ENCODE measurements around the gene DROSHA. TPM values are rescaled to one million over a fixed set of nuclear protein-coding genes. Genes with fewer than 3 reads are reported as not detected.

The DROSHA gene
- total RNA-seq, 3 donors from 2014 or later (not counting 1 experiment from before 2014, with no cell fraction given): 44.9 to 55.9 (median 50.5) TPM

DNA sequence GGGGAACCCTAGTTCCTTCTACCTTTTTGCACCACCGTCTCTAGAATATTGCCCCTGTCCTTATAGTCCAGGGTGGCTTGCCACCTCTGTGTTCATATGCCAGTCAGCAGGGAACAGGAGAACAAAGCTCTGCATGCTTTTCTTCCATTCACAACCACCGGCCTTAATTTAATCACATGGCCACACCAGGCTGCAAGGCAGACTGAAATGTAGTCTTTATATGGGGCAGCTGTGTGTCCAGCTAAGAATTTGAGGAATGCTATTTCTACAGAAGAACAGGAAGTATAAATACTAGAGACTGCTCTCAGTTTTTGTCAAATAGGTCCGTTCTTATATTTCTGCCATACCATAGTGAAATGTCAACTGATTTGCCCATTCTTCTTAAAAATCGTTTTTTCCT lies 6.0 kb upstream of the DROSHA start:
- Histone ChIP-seq H3K4me1 (ENCODE audit: control insufficient read depth, insufficient read depth, low read length) (peaks cover 10% of the 10 kb centered on the region), H3K4me3 (ENCODE audit: low read length) (no peak overlapping the region), H3K27me3 (ENCODE audit: control insufficient read depth, insufficient read depth, low read length) (no peaks in the 10 kb centered on the region), H3K27ac (ENCODE audit: low read length) (no peak overlapping the region), H3K36me3 (ENCODE audit: control insufficient read depth, insufficient read depth, low read length) (peaks cover 61% of the 10 kb centered on the region), H3K9me3 (ENCODE audit: control insufficient read depth, insufficient read depth, low read length) (no peaks in the 10 kb centered on the region)
- 88% methylated on average over 2 of the region's 4 CpGs for WGBS (ENCODE audit: insufficient coverage)
- Mint-ChIP-seq H3K36me3 (peaks cover 14% of the 10 kb centered on the region), H3K27me3 (ENCODE audit: low read depth in 2 of 2) (no peaks in the 10 kb centered on the region), H3K4me1 (peaks cover 18 to 28% of the 10 kb centered on the region in 2 donors), H3K4me3 (no peak overlapping the region), H3K27ac (peak overlapping the region in 1 of 2 donors; percentile 11), H3K9me3 (no peaks in the 10 kb centered on the region)
- TF ChIP-seq, protein P1, sequence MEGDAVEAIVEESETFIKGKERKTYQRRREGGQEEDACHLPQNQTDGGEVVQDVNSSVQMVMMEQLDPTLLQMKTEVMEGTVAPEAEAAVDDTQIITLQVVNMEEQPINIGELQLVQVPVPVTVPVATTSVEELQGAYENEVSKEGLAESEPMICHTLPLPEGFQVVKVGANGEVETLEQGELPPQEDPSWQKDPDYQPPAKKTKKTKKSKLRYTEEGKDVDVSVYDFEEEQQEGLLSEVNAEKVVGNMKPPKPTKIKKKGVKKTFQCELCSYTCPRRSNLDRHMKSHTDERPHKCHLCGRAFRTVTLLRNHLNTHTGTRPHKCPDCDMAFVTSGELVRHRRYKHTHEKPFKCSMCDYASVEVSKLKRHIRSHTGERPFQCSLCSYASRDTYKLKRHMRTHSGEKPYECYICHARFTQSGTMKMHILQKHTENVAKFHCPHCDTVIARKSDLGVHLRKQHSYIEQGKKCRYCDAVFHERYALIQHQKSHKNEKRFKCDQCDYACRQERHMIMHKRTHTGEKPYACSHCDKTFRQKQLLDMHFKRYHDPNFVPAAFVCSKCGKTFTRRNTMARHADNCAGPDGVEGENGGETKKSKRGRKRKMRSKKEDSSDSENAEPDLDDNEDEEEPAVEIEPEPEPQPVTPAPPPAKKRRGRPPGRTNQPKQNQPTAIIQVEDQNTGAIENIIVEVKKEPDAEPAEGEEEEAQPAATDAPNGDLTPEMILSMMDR (IDR thresholded peaks at IDR 0.05): no peak
- ATAC-seq (no peak), DNase-seq (no peak)
- intact Hi-C loops (cut with micrococcal nuclease): no loop called here

DNA sequence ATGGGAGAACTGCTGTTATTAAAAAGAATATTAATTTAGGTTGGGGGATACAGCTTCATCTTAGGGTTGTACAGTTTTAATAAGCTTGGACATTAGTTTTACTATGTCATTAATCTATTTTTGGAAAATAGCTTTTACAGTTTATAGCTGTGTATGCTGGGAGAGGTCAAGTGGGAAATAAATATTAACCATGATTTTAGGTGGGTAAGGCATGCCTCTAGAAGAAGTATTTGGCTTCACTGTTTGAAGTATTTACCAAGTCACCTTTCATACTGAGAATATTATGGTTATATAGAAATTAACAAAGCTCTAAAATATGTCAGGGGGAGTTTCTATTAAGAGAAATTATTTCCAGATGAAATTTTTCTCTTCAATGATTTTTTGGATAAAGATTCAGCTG lies 5.5 kb upstream of the DROSHA start:
- Histone ChIP-seq H3K27me3 (ENCODE audit: control insufficient read depth, insufficient read depth, low read length) (no peaks in the 10 kb centered on the region), H3K4me1 (ENCODE audit: control insufficient read depth, insufficient read depth, low read length) (peaks cover 15% of the 10 kb centered on the region), H3K4me3 (ENCODE audit: low read length) (no peak overlapping the region), H3K27ac (ENCODE audit: low read length) (no peak overlapping the region), H3K9me3 (ENCODE audit: control insufficient read depth, insufficient read depth, low read length) (no peaks in the 10 kb centered on the region), H3K36me3 (ENCODE audit: control insufficient read depth, insufficient read depth, low read length) (peaks cover 57% of the 10 kb centered on the region)
- no peak overlapping the region for H3K4me3 Mint-ChIP-seq
- TF ChIP-seq, protein P1 (IDR thresholded peaks at IDR 0.05): no peak
- no peaks in the 10 kb centered on the region for H3K9me3 Mint-ChIP-seq
- H3K36me3 Mint-ChIP-seq: peaks cover 14% of the 10 kb centered on the region
- peak overlapping the region in 1 of 2 donors; percentile 11 for H3K27ac Mint-ChIP-seq
- ATAC-seq (no peak), DNase-seq (no peak)
- peaks cover 21 to 33% of the 10 kb centered on the region in 2 donors for H3K4me1 Mint-ChIP-seq
- no peaks in the 10 kb centered on the region for H3K27me3 Mint-ChIP-seq (ENCODE audit: low read depth in 2 of 2)
- intact Hi-C loops (cut with micrococcal nuclease): no loop called here

DNA sequence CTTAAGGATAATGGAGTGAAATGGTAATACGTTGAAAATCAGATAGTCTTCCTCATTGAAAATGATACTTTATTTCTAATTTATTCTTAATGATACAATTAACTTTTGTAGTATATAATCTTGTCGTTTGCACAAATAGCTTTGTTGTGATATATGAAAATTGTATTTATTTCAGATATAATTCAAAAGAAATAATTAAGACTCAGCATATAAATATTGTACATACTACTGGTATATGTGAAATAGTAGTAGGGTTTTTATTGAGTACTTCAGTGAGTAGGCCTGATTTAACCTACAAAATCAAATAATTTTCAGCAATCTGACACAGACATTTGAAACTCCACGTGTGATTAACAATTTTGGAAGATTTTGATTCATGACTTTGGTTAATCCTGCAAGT lies 5.0 kb upstream of the DROSHA start:
- H3K4me1 Mint-ChIP-seq: peaks cover 26 to 38% of the 10 kb centered on the region in 2 donors
- ATAC-seq: no peak
- H3K27ac Mint-ChIP-seq: peak overlapping the region in 1 of 2 donors; percentile 11
- H3K9me3 ChIP-seq (ENCODE audit: control insufficient read depth, insufficient read depth, low read length): no peaks in the 10 kb centered on the region
- H3K36me3 Mint-ChIP-seq: peaks cover 14% of the 10 kb centered on the region
- H3K4me3 Mint-ChIP-seq: no peak overlapping the region
- no peaks in the 10 kb centered on the region for H3K27me3 ChIP-seq (ENCODE audit: control insufficient read depth, insufficient read depth, low read length)
- H3K4me3 ChIP-seq (ENCODE audit: low read length): no peak overlapping the region
- peaks cover 15% of the 10 kb centered on the region for H3K4me1 ChIP-seq (ENCODE audit: control insufficient read depth, insufficient read depth, low read length)
- no peaks in the 10 kb centered on the region for H3K27me3 Mint-ChIP-seq (ENCODE audit: low read depth in 2 of 2)
- no peak for DNase-seq
- peaks cover 55% of the 10 kb centered on the region for H3K36me3 ChIP-seq (ENCODE audit: control insufficient read depth, insufficient read depth, low read length)
- H3K27ac ChIP-seq (ENCODE audit: low read length): no peak overlapping the region
- TF ChIP-seq, protein P1 (IDR thresholded peaks at IDR 0.05): no peak
- no peaks in the 10 kb centered on the region for H3K9me3 Mint-ChIP-seq
- intact Hi-C loops (cut with micrococcal nuclease): no loop called here
- WGBS (ENCODE audit: insufficient coverage): 89% methylated on average over 1 of the region's 3 CpGs

DNA sequence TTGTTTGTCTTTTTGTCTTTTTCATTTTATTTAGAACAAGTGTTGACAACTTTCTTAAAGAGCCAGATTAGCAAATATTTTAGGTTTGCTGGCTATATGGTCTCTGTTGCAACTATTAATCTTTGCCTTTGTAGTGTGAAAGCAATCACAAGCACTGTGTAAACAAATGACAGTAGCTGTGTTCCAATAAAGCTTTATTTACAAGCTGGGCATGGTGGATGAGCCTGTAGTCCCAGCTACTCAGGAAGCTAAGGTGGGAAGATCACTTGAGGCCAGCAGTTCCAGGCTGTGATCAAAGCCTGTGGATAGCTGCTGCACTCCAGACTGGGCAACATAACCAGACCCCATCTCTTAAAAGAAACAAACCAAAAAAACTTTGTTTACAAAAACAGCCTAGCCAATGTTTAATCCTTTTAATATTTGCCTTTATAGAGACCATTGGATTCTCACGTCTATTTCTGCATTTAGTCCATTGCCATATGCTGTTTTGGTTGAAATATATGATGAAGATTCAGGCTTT lies 2.7 kb upstream of the DROSHA start:
- intact Hi-C loops (cut with micrococcal nuclease): loop anchor here (5.0 kb wide), 1 partner anchor 558 kb away; no protein-coding TSS in a partner anchor
- Histone ChIP-seq H3K27me3 (ENCODE audit: control insufficient read depth, insufficient read depth, low read length) (no peaks in the 10 kb centered on the region), H3K9me3 (ENCODE audit: control insufficient read depth, insufficient read depth, low read length) (no peaks in the 10 kb centered on the region), H3K27ac (ENCODE audit: low read length) (no peak overlapping the region), H3K4me3 (ENCODE audit: low read length) (no peak overlapping the region), H3K36me3 (ENCODE audit: control insufficient read depth, insufficient read depth, low read length) (peaks cover 37% of the 10 kb centered on the region), H3K4me1 (ENCODE audit: control insufficient read depth, insufficient read depth, low read length) (peaks cover 25% of the 10 kb centered on the region)
- DNase-seq: no peak
- TF ChIP-seq, protein P1 (IDR thresholded peaks at IDR 0.05): no peak
- peak overlapping the region; percentile 69 for H3K4me3 Mint-ChIP-seq
- peak overlapping the region in 1 of 2 donors; percentile 26 for H3K27ac Mint-ChIP-seq
- H3K27me3 Mint-ChIP-seq (ENCODE audit: low read depth in 2 of 2): no peaks in the 10 kb centered on the region
- peaks cover 48 to 60% of the 10 kb centered on the region in 2 donors for H3K4me1 Mint-ChIP-seq
- H3K9me3 Mint-ChIP-seq: no peaks in the 10 kb centered on the region
- WGBS (ENCODE audit: insufficient coverage): 100% methylated on average over 1 of the region's 1 CpG
- no peak for ATAC-seq
- peaks cover 8% of the 10 kb centered on the region for H3K36me3 Mint-ChIP-seq
